Parathyroid adenoma (tissue), 2 donors: ENCODE results near the gene FAM50B.

Experiments used
- H2AFZ ChIP-seq: fragments of 300-600 bp; sonication (generic); one replicate; pipeline ENCODE4 v1.7.0; 2017; ENCODE audit warnings: antibody characterized with exemption, mild to moderate bottlenecking
- H3K27ac ChIP-seq: fragments of 300-600 bp; sonication (generic); one replicate; pipeline ENCODE4 v1.7.0; 2017
- H3K27me3 ChIP-seq: fragments of 300-600 bp; sonication (generic); one replicate; pipeline ENCODE4 v1.7.0; 2017; ENCODE audit warnings: low read length; ENCODE audit not compliant: control insufficient read depth, insufficient read depth
- H3K36me3 ChIP-seq: fragments of 300-600 bp; sonication (generic); one replicate; pipeline ENCODE4 v1.7.0; 2017; ENCODE audit warnings: low read length; ENCODE audit not compliant: control insufficient read depth, insufficient read depth
- H3K4me1 ChIP-seq: fragments of 300-600 bp; sonication (generic); one replicate; pipeline ENCODE4 v1.7.0; 2017; ENCODE audit warnings: control low read depth
- H3K4me2 ChIP-seq: fragments of 300-600 bp; sonication (generic); one replicate; pipeline ENCODE4 v1.7.0; 2017; ENCODE audit warnings: low read length
- H3K4me3 ChIP-seq: fragments of 300-600 bp; sonication (generic); one replicate; pipeline ENCODE4 v1.7.0; 2017; ENCODE audit warnings: low read depth, low read length
- H3K79me2 ChIP-seq: fragments of 300-600 bp; sonication (generic); one replicate; pipeline ENCODE4 v1.7.0; 2017; ENCODE audit warnings: control low read depth
- H3K9ac ChIP-seq: fragments of 300-600 bp; sonication (generic); one replicate; pipeline ENCODE4 v1.7.0; 2017; ENCODE audit warnings: mild to moderate bottlenecking
- H3K9me3 ChIP-seq: fragments of 300-600 bp; sonication (generic); one replicate; pipeline ENCODE4 v1.7.0; 2017; ENCODE audit warnings: low read length; ENCODE audit not compliant: control insufficient read depth
- TF ChIP-seq, protein P1 (sequence below): fragments of 300-600 bp; sonication (generic); IDR thresholded peaks from one replicate; pipeline ENCODE4 v1.7.0; 2017; ENCODE audit warnings: antibody characterized with exemption, mild to moderate bottlenecking
- donor health status: primary hyperparathyroidism.

The FAM50B gene

GRCh38 chr6:3803627-3804468 lies 45.3 kb upstream of the FAM50B start:
- Histone ChIP-seq H3K9ac (no peak overlapping the region), H3K4me2 (peak overlapping the region; percentile 2), H2AFZ (peak overlapping the region; percentile 12), H3K79me2 (no peaks in the 10 kb centered on the region), H3K4me1 (peaks cover 3% of the 10 kb centered on the region), H3K27me3 (no peaks in the 10 kb centered on the region), H3K36me3 (no peaks in the 10 kb centered on the region), H3K4me3 (no peak overlapping the region), H3K9me3 (no peaks in the 10 kb centered on the region), H3K27ac (no peak overlapping the region)
- TF ChIP-seq, protein P1, sequence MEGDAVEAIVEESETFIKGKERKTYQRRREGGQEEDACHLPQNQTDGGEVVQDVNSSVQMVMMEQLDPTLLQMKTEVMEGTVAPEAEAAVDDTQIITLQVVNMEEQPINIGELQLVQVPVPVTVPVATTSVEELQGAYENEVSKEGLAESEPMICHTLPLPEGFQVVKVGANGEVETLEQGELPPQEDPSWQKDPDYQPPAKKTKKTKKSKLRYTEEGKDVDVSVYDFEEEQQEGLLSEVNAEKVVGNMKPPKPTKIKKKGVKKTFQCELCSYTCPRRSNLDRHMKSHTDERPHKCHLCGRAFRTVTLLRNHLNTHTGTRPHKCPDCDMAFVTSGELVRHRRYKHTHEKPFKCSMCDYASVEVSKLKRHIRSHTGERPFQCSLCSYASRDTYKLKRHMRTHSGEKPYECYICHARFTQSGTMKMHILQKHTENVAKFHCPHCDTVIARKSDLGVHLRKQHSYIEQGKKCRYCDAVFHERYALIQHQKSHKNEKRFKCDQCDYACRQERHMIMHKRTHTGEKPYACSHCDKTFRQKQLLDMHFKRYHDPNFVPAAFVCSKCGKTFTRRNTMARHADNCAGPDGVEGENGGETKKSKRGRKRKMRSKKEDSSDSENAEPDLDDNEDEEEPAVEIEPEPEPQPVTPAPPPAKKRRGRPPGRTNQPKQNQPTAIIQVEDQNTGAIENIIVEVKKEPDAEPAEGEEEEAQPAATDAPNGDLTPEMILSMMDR = no peak

DNA sequence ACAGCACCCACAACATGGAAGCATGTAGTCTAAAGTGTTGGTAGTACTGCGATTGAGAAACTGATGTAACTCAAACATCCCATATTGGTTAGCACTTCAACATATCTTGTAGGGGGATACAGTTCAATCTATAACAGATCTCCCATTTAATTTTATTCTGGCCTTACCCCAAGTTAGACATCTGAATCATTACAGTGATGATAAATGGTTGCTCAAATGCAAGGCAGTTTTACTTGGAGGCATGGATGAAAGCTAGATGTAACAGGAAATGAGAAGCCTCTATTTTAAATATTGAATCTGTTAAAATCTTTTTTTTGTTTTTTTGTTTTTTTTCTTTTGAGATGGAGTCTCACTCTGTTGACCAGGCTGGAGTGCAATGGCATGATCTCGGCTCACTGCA lies 44.2 kb upstream of the FAM50B start:
- Histone ChIP-seq H3K4me1 (peaks cover 3% of the 10 kb centered on the region), H3K79me2 (no peaks in the 10 kb centered on the region), H3K4me2 (no peak overlapping the region), H3K9me3 (no peaks in the 10 kb centered on the region), H3K4me3 (no peak overlapping the region), H3K27ac (no peak overlapping the region), H3K27me3 (no peaks in the 10 kb centered on the region), H2AFZ (no peak overlapping the region), H3K36me3 (no peaks in the 10 kb centered on the region), H3K9ac (no peak overlapping the region)
- TF ChIP-seq, protein P1 = no peak

DNA sequence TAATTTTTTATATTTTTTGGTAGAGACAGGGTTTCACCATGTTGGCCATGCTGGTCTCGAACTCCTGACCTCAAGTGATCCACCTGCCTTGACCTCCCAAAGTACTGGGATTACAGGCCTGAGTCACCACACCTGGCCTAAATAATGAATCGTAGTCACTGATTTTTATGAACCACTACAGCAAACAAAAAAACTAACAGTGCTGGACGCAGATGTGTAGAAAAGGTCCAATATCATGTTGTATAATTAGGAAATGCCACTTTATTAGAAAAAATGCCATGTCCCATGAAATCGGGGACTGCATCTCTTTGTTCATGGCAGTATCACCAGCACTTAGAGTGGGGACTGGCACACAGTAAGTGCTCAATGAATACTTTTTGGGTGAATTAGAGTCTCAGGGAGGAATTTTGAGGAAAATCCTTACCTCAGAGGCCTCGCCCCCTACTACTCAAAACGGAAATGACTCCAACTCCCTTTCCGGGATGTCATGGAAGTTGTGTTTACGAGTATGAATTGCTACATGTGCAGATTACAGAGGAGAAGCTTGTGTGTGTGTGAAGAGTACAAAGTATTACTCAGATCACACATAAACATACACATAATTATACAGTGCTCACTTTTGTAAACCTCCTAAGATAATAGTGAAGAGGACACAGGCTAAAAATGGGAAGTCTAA lies 43.6 kb upstream of the FAM50B start:
- H3K79me2 ChIP-seq = no peaks in the 10 kb centered on the region
- no peak overlapping the region for H3K27ac ChIP-seq
- no peak overlapping the region for H3K4me2 ChIP-seq
- H3K9me3 ChIP-seq = no peaks in the 10 kb centered on the region
- H3K27me3 ChIP-seq = no peaks in the 10 kb centered on the region
- H3K4me3 ChIP-seq = no peak overlapping the region
- no peaks in the 10 kb centered on the region for H3K36me3 ChIP-seq
- TF ChIP-seq, protein P1 = no peak
- H3K4me1 ChIP-seq = peaks cover 3% of the 10 kb centered on the region
- H2AFZ ChIP-seq = no peak overlapping the region
- no peak overlapping the region for H3K9ac ChIP-seq

DNA sequence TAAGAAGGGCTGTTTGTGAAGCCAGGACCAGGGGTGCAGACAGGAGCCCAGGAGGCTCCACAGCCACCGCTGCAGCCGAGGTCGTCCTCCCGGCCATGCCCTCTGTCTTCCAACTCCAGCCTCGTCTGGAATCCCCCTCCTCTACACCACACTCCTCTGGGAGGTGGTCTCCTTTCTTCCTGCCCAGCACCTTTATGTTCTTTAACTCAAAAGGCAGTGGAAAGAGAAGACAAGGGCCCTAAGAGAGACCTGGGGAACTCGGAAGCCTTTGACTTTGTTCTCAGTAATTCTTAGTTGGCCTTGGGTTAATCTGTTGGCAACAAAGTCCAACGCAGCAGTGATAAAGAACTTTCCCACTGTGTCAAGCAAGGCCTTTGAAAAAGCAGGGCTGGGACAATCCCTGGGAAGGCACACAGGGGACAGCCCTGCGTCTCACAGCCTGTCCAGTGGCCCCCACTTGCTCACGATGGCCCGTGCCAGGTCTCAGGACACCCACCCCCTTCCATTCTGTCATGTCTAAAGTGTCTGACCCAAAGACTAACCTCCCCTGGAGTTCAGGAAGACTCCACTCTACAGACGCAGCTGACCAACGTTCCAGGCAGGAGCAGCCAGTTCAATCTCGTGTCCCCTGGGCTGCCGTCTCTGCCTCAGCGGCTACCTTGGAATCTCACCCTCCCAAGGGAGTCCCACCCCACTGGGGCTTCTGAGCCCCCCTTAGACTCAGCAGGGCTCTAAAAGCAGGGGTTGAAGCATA lies 42.8 kb upstream of the FAM50B start:
- H3K4me3 ChIP-seq = no peak overlapping the region
- no peak overlapping the region for H2AFZ ChIP-seq
- H3K9ac ChIP-seq = no peak overlapping the region
- H3K9me3 ChIP-seq = no peaks in the 10 kb centered on the region
- H3K27me3 ChIP-seq = no peaks in the 10 kb centered on the region
- no peak overlapping the region for H3K27ac ChIP-seq
- H3K79me2 ChIP-seq = no peaks in the 10 kb centered on the region
- peaks cover 3% of the 10 kb centered on the region for H3K4me1 ChIP-seq
- H3K36me3 ChIP-seq = no peaks in the 10 kb centered on the region
- H3K4me2 ChIP-seq = no peak overlapping the region
- TF ChIP-seq, protein P1 = no peak
